NT2/D1 (cell line): ENCODE data around the gene AGAP1.

Experiments
- DNase-seq: peaks from one replicate; pipeline ENCODE4 v3.0.0-alpha.2; 2011; ENCODE audit warnings: low read depth, low spot score
- H3K27me3 ChIP-seq: 2 replicates; pipeline ENCODE4 v1.6.0; 2011; ENCODE audit warnings: mild to moderate bottlenecking; ENCODE audit not compliant: insufficient read length, insufficient read depth
- H3K36me3 ChIP-seq: 2 replicates; pipeline ENCODE4 v1.6.1; 2011; ENCODE audit warnings: mild to moderate bottlenecking, low read length, mixed read lengths; ENCODE audit not compliant: insufficient read depth, insufficient read length
- H3K4me1 ChIP-seq: 2 replicates; pipeline ENCODE4 v1.5.1; 2011; ENCODE audit not compliant: insufficient read depth, insufficient read length
- H3K4me3 ChIP-seq: 2 replicates; pipeline ENCODE4 v1.5.1; 2011; ENCODE audit warnings: low read depth; ENCODE audit not compliant: insufficient read length
- H3K9ac ChIP-seq: 2 replicates; pipeline ENCODE4 v1.6.0; 2011; ENCODE audit warnings: low read depth; ENCODE audit not compliant: insufficient read length
- H3K9me3 ChIP-seq: 2 replicates; pipeline ENCODE4 v1.5.1; 2011; ENCODE audit warnings: mild to moderate bottlenecking, low read length; ENCODE audit not compliant: insufficient read depth
- SUZ12 ChIP-seq: IDR thresholded peaks from 2 replicates; pipeline ENCODE4 v1.6.1; 2011; ENCODE audit not compliant: insufficient read length, insufficient read depth; ENCODE audit errors: extremely low read depth
- YY1 ChIP-seq: IDR thresholded peaks from 2 replicates; pipeline ENCODE4 v1.6.1; 2011; ENCODE audit not compliant: insufficient read length, insufficient read depth
- ZNF274 ChIP-seq: IDR thresholded peaks from 2 replicates; pipeline ENCODE4 v1.6.1; 2011; ENCODE audit warnings: mild to moderate bottlenecking, low read depth, low read length

Gene AGAP1

GRCh38 chr2:235527806-235528469 lies 34.1 kb downstream of the AGAP1 start:
- no peak overlapping the region for H3K9ac ChIP-seq

GRCh38 chr2:235529621-235530020 lies 35.8 kb downstream of the AGAP1 start:
- Histone ChIP-seq H3K27me3 (no peaks in the 10 kb centered on the region), H3K9ac (no peak overlapping the region), H3K4me3 (no peak overlapping the region), H3K4me1 (no peaks in the 10 kb centered on the region), H3K36me3 (no peaks in the 10 kb centered on the region), H3K9me3 (no peaks in the 10 kb centered on the region)
- TF ChIP-seq ZNF274 (no peak), YY1 (no peak), SUZ12 (no peak)
- DNase-seq = no peak

More at GRCh38 chr2:235527806-235528469, 34.1 kb downstream of the AGAP1 start:
- Histone ChIP-seq H3K4me1 (no peaks in the 10 kb centered on the region), H3K4me3 (no peak overlapping the region), H3K9me3 (no peaks in the 10 kb centered on the region), H3K27me3 (no peaks in the 10 kb centered on the region), H3K36me3 (no peaks in the 10 kb centered on the region)
- no peak for DNase-seq
- TF ChIP-seq SUZ12 = no peak
- TF ChIP-seq ZNF274 = no peak
- no peak for TF ChIP-seq YY1

- Histone ChIP-seq H3K9ac (no peak overlapping the region), H3K4me1 (no peaks in the 10 kb centered on the region), H3K4me3 (no peak overlapping the region), H3K27me3 (no peaks in the 10 kb centered on the region), H3K36me3 (peaks cover 3% of the 10 kb centered on the region), H3K9me3 (no peaks in the 10 kb centered on the region)
- TF ChIP-seq ZNF274 (no peak), SUZ12 (no peak), YY1 (no peak)
- DNase-seq = no peak
These were observed 36.9 kb downstream of the AGAP1 start for GRCh38 chr2:235530735-235531134.

- TF ChIP-seq ZNF274 = no peak
- TF ChIP-seq SUZ12 = no peak
- TF ChIP-seq YY1 = no peak
- Histone ChIP-seq H3K9ac (no peak overlapping the region), H3K36me3 (peaks cover 5% of the 10 kb centered on the region), H3K4me1 (no peaks in the 10 kb centered on the region), H3K9me3 (no peaks in the 10 kb centered on the region), H3K27me3 (no peaks in the 10 kb centered on the region), H3K4me3 (no peak overlapping the region)
- no peak for DNase-seq
These were observed 38.5 kb downstream of the AGAP1 start for GRCh38 chr2:235532307-235532706.

GRCh38 chr2:235533198-235533597 lies 39.4 kb downstream of the AGAP1 start:
- TF ChIP-seq ZNF274 (no peak), YY1 (no peak), SUZ12 (no peak)
- H3K9me3 ChIP-seq = no peaks in the 10 kb centered on the region
- H3K9ac ChIP-seq = no peak overlapping the region
- H3K36me3 ChIP-seq = peaks cover 5% of the 10 kb centered on the region
- no peaks in the 10 kb centered on the region for H3K27me3 ChIP-seq
- H3K4me1 ChIP-seq = no peaks in the 10 kb centered on the region
- no peak overlapping the region for H3K4me3 ChIP-seq
- no peak for DNase-seq

GRCh38 chr2:235533616-235534385 lies 40.0 kb downstream of the AGAP1 start:
- Histone ChIP-seq H3K9me3 (no peaks in the 10 kb centered on the region), H3K9ac (no peak overlapping the region), H3K36me3 (peaks cover 5% of the 10 kb centered on the region), H3K27me3 (no peaks in the 10 kb centered on the region), H3K4me1 (no peaks in the 10 kb centered on the region), H3K4me3 (no peak overlapping the region)
- TF ChIP-seq ZNF274 (no peak), SUZ12 (no peak), YY1 (no peak)
- DNase-seq = no peak

- no peak overlapping the region for H3K9ac ChIP-seq
- peaks cover 5% of the 10 kb centered on the region for H3K36me3 ChIP-seq
- DNase-seq = no peak
- no peaks in the 10 kb centered on the region for H3K4me1 ChIP-seq
- no peaks in the 10 kb centered on the region for H3K27me3 ChIP-seq
- H3K4me3 ChIP-seq = no peak overlapping the region
- TF ChIP-seq SUZ12 (no peak), YY1 (no peak), ZNF274 (no peak)
- H3K9me3 ChIP-seq = no peaks in the 10 kb centered on the region
These were observed 41.0 kb downstream of the AGAP1 start for GRCh38 chr2:235534678-235535422.
